ENCODE data around the gene TNFSF9.
"Not testable (repeated sequence)": the region's sequence is repeated elsewhere in the genome, so short reads cannot be mapped to it uniquely, and the experiment has no call there.

Gene TNFSF9

DNA sequence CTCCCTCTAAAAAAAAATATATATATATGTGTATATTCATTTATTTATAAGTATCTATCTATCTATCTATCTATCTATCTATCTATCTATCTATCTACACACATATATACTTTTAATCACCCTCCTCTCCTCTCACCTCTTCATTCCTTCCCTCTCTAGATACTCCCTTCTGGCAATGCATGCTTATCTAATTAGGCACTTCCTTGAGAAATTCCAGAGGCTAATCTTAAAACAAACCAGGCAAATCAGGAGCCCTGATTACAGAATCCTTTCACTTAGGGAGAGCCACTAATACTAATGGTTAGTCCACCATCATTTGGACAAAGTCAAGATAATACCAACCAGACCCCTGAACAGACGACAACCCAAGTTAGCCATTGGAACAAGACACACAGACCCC is 42.5 kb downstream of the TNFSF9 start:
- DNase-seq: no peak

DNA sequence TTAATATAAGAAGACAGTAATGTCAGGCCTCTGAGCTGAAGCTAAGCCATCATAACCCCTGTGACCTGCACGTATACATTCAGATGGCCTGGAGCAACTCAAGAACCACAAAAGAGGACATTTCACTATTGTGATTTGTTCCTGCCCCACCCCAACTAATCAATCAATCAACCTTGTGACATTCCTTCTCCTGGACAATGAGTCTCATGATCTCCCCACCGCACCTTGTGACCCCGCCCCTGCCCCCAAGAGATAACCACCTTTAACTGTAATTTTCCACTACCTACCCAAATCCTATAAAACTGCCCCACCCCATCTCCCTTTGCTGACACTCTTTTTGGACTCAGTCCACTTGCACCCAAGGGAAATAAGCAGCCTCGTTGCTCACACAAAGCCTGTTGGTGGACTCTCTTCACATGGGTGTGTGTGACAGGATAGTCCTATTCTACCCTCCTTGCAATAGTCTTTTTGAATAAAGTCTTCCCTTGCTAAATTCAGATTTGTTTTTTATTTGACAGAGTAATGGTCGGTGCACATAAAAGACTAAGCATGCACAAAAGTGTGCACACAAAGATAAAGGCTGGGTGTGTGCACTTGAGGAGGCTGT is 46.1 kb downstream of the TNFSF9 start:
- DNase-seq: no peak

DNA sequence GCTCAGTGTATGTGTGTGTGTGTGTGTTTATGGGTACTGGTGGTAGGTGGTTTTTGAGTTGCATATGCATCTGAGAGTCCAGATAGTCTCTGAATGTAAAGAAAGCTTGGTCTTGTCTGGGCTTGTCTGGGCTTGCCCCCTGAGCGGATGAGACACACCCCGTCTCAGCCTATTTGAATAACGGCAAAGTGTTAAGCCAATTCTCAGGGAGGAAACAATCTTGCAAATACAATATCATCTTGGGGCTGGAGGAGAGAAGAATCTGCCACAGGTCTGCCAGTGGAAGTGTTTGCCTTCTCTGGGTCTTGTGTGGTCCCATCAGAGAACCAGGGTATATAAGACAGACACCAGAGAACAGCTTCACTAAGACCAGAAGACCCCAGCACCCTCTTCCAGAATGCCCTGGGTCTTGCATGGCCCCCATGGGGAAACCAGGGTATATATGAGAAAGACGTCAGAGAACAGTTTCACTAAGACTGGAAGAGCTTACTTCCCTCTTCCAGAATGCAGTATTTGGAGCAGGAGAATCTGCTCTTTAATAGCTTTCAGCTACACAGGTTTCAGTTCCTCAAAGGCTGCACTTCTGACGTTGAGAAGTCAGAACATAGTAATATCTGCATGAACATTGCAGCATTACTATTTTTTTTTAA is 46.8 kb downstream of the TNFSF9 start:
- peak; percentile 89 to 90 for DNase-seq

DNA sequence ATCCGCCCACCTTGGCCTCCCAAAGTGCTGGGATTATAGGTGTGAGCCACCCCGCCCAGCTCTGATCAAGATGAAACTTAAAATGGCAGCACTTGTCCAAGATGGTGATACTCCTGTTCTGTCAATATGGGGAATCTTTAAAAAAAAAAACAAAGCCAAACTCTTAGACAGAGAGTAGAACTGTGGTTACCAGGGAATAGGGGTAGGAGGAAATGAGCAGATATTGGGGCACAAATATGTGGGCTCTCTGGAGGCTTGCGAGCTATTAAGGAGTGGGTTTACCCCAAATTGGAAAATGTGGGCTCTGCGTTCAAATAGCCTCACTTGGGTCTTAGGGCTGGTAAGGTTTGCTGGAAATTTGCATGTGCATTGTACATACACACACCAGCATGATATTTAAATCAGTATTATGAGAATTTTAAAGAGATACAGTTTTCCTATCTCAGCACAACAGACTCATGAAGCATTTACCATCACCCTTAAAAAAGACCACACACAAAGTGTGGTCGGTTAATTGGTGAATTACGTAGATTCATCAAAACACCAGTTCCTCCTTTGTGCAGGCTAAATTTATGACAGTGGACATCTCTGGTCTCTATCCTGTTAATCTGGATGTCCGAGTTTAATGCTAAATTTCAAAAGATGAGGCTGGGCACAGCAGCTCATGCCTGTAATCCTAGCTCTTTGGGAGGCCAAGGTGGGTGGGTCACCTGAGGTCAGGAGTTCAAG is 48.8 kb downstream of the TNFSF9 start:
- no peak for DNase-seq

DNA sequence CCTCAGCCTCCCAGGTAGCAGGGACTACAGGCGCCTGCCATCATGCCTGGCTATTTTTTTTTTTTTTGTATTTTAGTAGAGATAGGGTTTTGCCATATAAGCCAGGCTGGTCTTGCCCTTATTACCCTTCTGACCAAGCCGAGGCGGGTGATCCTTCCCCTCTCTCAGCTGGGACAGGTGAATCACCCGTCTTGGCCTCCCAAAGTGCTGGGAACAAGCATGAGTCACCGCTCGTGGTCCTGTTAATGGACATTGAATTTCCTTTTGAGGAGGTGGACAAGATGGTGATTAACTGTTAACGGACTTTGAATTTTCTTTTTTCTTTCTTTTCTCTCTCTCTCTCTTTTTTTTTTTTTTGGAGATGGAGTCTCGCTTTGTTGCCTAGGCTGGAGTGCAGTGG is 49.5 kb downstream of the TNFSF9 start:
- DNase-seq: no peak

DNA sequence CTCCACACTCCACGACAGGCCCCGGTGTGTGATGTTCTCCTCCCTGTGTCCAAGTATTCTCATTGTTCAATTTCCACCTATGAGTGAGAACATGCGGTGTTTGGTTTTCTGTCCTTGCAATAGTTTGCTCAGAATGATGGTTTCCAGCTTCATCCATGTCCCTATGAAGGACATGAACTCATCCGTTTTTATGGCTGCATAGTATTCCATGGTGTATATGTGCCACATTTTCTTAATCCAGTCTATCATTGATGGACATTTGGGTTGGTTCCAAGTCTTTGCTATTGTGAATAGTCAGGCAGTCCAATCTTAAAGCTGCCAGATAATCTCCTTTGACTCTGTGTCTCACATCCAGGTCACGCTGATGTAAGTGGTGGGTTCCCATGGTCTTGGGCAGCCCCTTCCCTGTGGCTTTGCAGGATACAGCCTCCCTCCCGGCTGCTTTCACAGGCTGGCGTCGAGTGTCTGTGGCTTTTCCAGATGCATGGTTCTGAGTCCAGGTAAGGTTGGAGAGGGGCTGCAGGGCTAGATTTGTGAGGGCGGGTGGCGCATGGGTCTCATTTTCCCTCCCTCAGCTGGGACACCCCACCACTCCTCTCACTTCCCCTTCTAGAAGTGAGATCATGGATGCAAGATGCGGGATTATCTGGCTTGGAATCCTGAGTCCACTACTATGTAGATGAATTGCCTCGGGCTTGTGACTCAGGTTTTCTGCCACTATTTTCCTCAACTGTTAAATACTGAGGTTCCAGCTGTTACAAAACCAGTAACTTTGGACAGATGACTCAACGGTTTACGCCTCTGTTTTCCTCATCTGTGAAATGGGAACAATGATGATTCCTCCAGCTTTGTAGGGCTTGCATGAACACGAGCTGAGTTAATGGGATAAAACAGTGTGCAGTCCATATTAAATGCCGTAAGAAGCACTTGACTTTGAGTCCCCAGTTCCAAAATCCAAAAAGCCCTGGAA is 52.0 kb downstream of the TNFSF9 start:
- not testable (repeated sequence) for DNase-seq

All from inflammatory macrophage treated with lipopolysaccharide for 1 hour (primary cell).